KOPT-K1 (cell line): ENCODE results near the gene CIT.

Experiments used
- H3K27ac ChIP-seq: fragments of 200-600 bp; sonication (generic); 2 replicates; pipeline ENCODE4 v1.5.1; 2016; ENCODE audit warnings: antibody characterized with exemption, mild to moderate bottlenecking, low read depth, low read length; ENCODE audit not compliant: poor library complexity, severe bottlenecking
- H3K36me3 ChIP-seq: fragments of 200-600 bp; sonication (generic); 2 replicates; pipeline ENCODE4 v1.5.1; 2017; ENCODE audit warnings: antibody characterized with exemption, mild to moderate bottlenecking, low read length, moderate library complexity; ENCODE audit not compliant: insufficient read depth
- H3K9me3 ChIP-seq: fragments of 200-600 bp; sonication (generic); 2 replicates; pipeline ENCODE4 v1.5.1; 2017; ENCODE audit warnings: antibody characterized with exemption, low read length, mild to moderate bottlenecking; ENCODE audit not compliant: insufficient read depth, poor library complexity, severe bottlenecking

Gene CIT

GRCh38 chr12:119642986-119643385 lies 234.1 kb downstream of the CIT start:
- Histone ChIP-seq H3K27ac (no peak overlapping the region), H3K36me3 (no peaks in the 10 kb centered on the region), H3K9me3 (no peaks in the 10 kb centered on the region)
